HCT116 (cell line): Measurements from ENCODE around the gene DERL3. TPM values are rescaled to one million over a fixed set of nuclear protein-coding genes. Genes with fewer than 3 reads are reported as not detected.

Experiments
- ATAC-seq: fragments of 200-7000 bp; cut with Tn5 transposase; 2 replicates; pipeline ENCODE4 v1.9.1; 2020; ENCODE audit warnings: mild to moderate bottlenecking, moderate library complexity
- BruUV-seq: library from RNA; stranded (reverse); fragments of 400-500 nt; replicated peaks from 2 replicates; lab custom pipeline; 2021; lab: Mats Ljungman, UMichigan
- CTCF ChIA-PET: fragments of 300-600 bp; sonication (Branson Sonifier 250); formaldehyde crosslinking; loops from one replicate; lab custom pipeline; 2021; ENCODE audit warnings: antibody characterized with exemption; lab: Charles Lee
- POLR2A ChIA-PET: fragments of 300-600, 350-600 bp; sonication (Branson Sonifier 250); formaldehyde crosslinking; loops from one replicate; lab custom pipeline; 2021; ENCODE audit warnings: antibody characterized with exemption; lab: Charles Lee
- RAD21 ChIA-PET, 2 experiments: fragments of 300-600 bp; sonication (Branson Sonifier 250); formaldehyde crosslinking; loops; one replicate each; lab custom pipeline; 2023; ENCODE audit warnings: low total read pairs in 2 of 2; ENCODE audit not compliant: uncharacterized antibody in 2 of 2, unreplicated experiment in 2 of 2, low non-redundant PET in 1 of 2; lab: Charles Lee
- DNase-seq: peaks from one replicate; pipeline ENCODE4 v3.0.0-alpha.2; 2010; ENCODE audit warnings: low read depth, low spot score
- H2AFZ ChIP-seq: fragments of 200-600 bp; shearing (Covaris generic), sonication (generic); 2 replicates; pipeline ENCODE4 v1.6.1; 2017; ENCODE audit warnings: low read depth, mixed run types, mixed read lengths, antibody characterized with exemption, low read length; ENCODE audit not compliant: poor library complexity, severe bottlenecking
- H3K27ac ChIP-seq: 2 replicates; pipeline ENCODE4 v1.5.1; 2012; ENCODE audit warnings: low read depth, low read length
- H3K27me3 ChIP-seq: fragments of 200-600 bp; sonication (generic); 2 replicates; pipeline ENCODE4 v1.6.1; 2016; ENCODE audit warnings: mixed run types, low read length, mixed read lengths; ENCODE audit not compliant: insufficient read depth
- H3K36me3 ChIP-seq, 2 experiments: fragments of 200-500 bp in 1 of 2; fragments of 200-600 bp in 1 of 2; sonication (Bioruptor generic) in 1 of 2; sonication (generic) in 1 of 2; 2 replicates each; pipeline versions ENCODE4 v1.5.1 to v1.6.1; 2014 to 2016; ENCODE audit warnings: low read length in 2 of 2, inconsistent platforms in 1 of 2, mixed read lengths in 1 of 2, mixed run types in 1 of 2; ENCODE audit not compliant: insufficient read depth in 2 of 2, control insufficient read depth in 1 of 2
- H3K4me1 ChIP-seq, 2 experiments: fragments of 200-600 bp in 1 of 2; sonication (generic) in 1 of 2; 2 replicates each; pipeline versions ENCODE4 v1.5.1 to v1.6.1; 2012 to 2017; ENCODE audit warnings: low read length in 2 of 2, inconsistent platforms in 1 of 2, mild to moderate bottlenecking in 1 of 2, mixed read lengths in 1 of 2, mixed run types in 1 of 2, moderate library complexity in 1 of 2; ENCODE audit not compliant: insufficient read depth in 2 of 2, control insufficient read depth in 1 of 2
- H3K4me2 ChIP-seq: fragments of 200-600 bp; sonication (generic); 2 replicates; pipeline ENCODE4 v1.6.1; 2017; ENCODE audit warnings: mixed run types, low read length, mixed read lengths
- H3K4me3 ChIP-seq, 2 experiments: fragments of 200-600 bp in 1 of 2; sonication (generic) in 1 of 2; replicated peaks in 1 of 2; 2 replicates each; pipeline ENCODE4 v1.5.1; 2011 to 2016; ENCODE audit warnings: low read length in 2 of 2, control low read depth in 1 of 2, low read depth in 1 of 2, mild to moderate bottlenecking in 1 of 2, mixed read lengths in 1 of 2, mixed run types in 1 of 2
- H3K79me2 ChIP-seq: fragments of 200-600 bp; sonication (generic); 2 replicates; pipeline ENCODE4 v1.6.1; 2017; ENCODE audit warnings: mild to moderate bottlenecking, mixed run types, low read length, moderate library complexity, mixed read lengths; ENCODE audit not compliant: insufficient read depth
- H3K9ac ChIP-seq: fragments of 200-600 bp; sonication (generic); 2 replicates; pipeline ENCODE4 v1.6.1; 2016; ENCODE audit warnings: low read length, mixed read lengths
- H3K9me2 ChIP-seq: fragments of 200-600 bp; sonication (generic), shearing (Covaris generic); 2 replicates; pipeline ENCODE4 v1.6.1; 2017; ENCODE audit warnings: mixed run types, mild to moderate bottlenecking, moderate library complexity; ENCODE audit not compliant: insufficient read depth
- H3K9me3 ChIP-seq, 2 experiments: fragments of 200-500 bp in 1 of 2; fragments of 200-600 bp in 1 of 2; sonication (Bioruptor generic) in 1 of 2; sonication (generic) in 1 of 2; 2 replicates each; pipeline ENCODE4 v1.6.1; 2014 to 2017; ENCODE audit warnings: low read length in 2 of 2, mixed read lengths in 2 of 2, inconsistent platforms in 1 of 2, low read depth in 1 of 2, mild to moderate bottlenecking in 1 of 2, mixed run types in 1 of 2, moderate library complexity in 1 of 2; ENCODE audit not compliant: control insufficient read depth in 1 of 2, insufficient read depth in 1 of 2
- H4K20me1 ChIP-seq: fragments of 200-600 bp; sonication (generic), shearing (Covaris generic); 2 replicates; pipeline ENCODE4 v1.6.1; 2017; ENCODE audit warnings: mixed run types, mild to moderate bottlenecking, moderate library complexity; ENCODE audit not compliant: insufficient read depth
- CBX3 ChIP-seq: IDR thresholded peaks from 2 replicates; pipeline ENCODE4 v1.6.1; 2012; ENCODE audit warnings: low read depth
- CEBPB ChIP-seq: IDR thresholded peaks from 2 replicates; pipeline ENCODE4 v1.6.1; 2012; ENCODE audit warnings: low read depth
- CTCF ChIP-seq, 3 experiments: fragments of 200-600 bp in 1 of 3; sonication (generic) in 1 of 3; IDR thresholded peaks in 2 of 3; conservative IDR thresholded peaks in 1 of 3; 2 replicates each; pipeline ENCODE4 v1.5.1; 2012 to 2017; ENCODE audit warnings: low read depth in 2 of 3, low read length in 2 of 3, antibody characterized with exemption in 1 of 3, borderline replicate concordance in 1 of 3, control low read depth in 1 of 3, mild to moderate bottlenecking in 1 of 3, mixed read lengths in 1 of 3, mixed run types in 1 of 3, moderate library complexity in 1 of 3; ENCODE audit not compliant: insufficient read depth in 1 of 3
- EGR1 ChIP-seq: IDR thresholded peaks from 2 replicates; pipeline ENCODE4 v1.6.1; 2012; ENCODE audit warnings: low read depth
- ELF1 ChIP-seq: IDR thresholded peaks from 2 replicates; pipeline ENCODE4 v1.6.1; 2012; ENCODE audit warnings: low read depth, borderline replicate concordance
- EZH2phosphoT487 ChIP-seq: fragments of 200-600 bp; IDR thresholded peaks from 2 replicates; pipeline ENCODE4 v1.6.1; 2018; ENCODE audit warnings: antibody characterized with exemption, borderline replicate concordance
- FOSL1 ChIP-seq: IDR thresholded peaks from 2 replicates; pipeline ENCODE4 v1.6.1; 2012; ENCODE audit warnings: low read depth
- JUND ChIP-seq: IDR thresholded peaks from 2 replicates; pipeline ENCODE4 v1.6.1; 2012
- POLR2A ChIP-seq: IDR thresholded peaks from 2 replicates; pipeline ENCODE4 v1.7.0; 2011; ENCODE audit warnings: borderline replicate concordance; ENCODE audit not compliant: insufficient read depth, insufficient read length; ENCODE audit errors: extremely low read depth
- POLR2AphosphoS5 ChIP-seq: IDR thresholded peaks from 2 replicates; pipeline ENCODE4 v1.6.1; 2011; ENCODE audit warnings: mild to moderate bottlenecking, low read depth, low read length, moderate library complexity
- RAD21 ChIP-seq: IDR thresholded peaks from 2 replicates; pipeline ENCODE4 v1.6.1; 2012; ENCODE audit warnings: low read depth, mild to moderate bottlenecking
- REST ChIP-seq: IDR thresholded peaks from 2 replicates; pipeline ENCODE4 v1.6.1; 2012; ENCODE audit warnings: low read depth
- SIN3A ChIP-seq: IDR thresholded peaks from 2 replicates; pipeline ENCODE4 v1.6.1; 2012; ENCODE audit warnings: low read depth
- SRF ChIP-seq: IDR thresholded peaks from 2 replicates; pipeline ENCODE4 v1.6.1; 2012; ENCODE audit warnings: low read depth
- TCF7L2 ChIP-seq: IDR thresholded peaks from 2 replicates; pipeline ENCODE4 v1.7.0; 2011; ENCODE audit warnings: borderline replicate concordance, inconsistent platforms; ENCODE audit not compliant: insufficient read depth, insufficient read length; ENCODE audit errors: extremely low read depth
- YY1 ChIP-seq: IDR thresholded peaks from 2 replicates; pipeline ENCODE4 v1.6.1; 2011; ENCODE audit warnings: low read length, low read depth, moderate library complexity, mild to moderate bottlenecking; ENCODE audit not compliant: insufficient replicate concordance; ENCODE audit errors: extremely low read depth
- ZFX ChIP-seq: fragments of 450-650 bp; IDR thresholded peaks from 2 replicates; pipeline ENCODE4 v1.6.1; 2017
- ZNF274 ChIP-seq: fragments of 200-500 bp; sonication (Bioruptor generic); IDR thresholded peaks from 2 replicates; pipeline ENCODE4 v1.6.1; 2014; ENCODE audit warnings: mild to moderate bottlenecking, low read depth, low read length, inconsistent platforms
- intact Hi-C: fragments of 100-400 bp; cut with micrococcal nuclease; formaldehyde crosslinking; loops from 2 replicates; pipeline ENCODE4 v1.10.0; 2022
- total RNA-seq: library from RNA; stranded (reverse); gene quantifications from one replicate; pipeline ENCODE4 v1.2.1, GENCODE V29; 2021; ENCODE audit not compliant: unreplicated experiment
- TF ChIP-seq, protein P1 (sequence below): IDR thresholded peaks from 2 replicates; pipeline ENCODE4 v1.6.1; 2012
- TF ChIP-seq, protein P2 (sequence below): IDR thresholded peaks from 2 replicates; pipeline ENCODE4 v1.6.1; 2012

DERL3 gene
- total RNA-seq, 1 experiment from 2014 or later: not detected

DNA sequence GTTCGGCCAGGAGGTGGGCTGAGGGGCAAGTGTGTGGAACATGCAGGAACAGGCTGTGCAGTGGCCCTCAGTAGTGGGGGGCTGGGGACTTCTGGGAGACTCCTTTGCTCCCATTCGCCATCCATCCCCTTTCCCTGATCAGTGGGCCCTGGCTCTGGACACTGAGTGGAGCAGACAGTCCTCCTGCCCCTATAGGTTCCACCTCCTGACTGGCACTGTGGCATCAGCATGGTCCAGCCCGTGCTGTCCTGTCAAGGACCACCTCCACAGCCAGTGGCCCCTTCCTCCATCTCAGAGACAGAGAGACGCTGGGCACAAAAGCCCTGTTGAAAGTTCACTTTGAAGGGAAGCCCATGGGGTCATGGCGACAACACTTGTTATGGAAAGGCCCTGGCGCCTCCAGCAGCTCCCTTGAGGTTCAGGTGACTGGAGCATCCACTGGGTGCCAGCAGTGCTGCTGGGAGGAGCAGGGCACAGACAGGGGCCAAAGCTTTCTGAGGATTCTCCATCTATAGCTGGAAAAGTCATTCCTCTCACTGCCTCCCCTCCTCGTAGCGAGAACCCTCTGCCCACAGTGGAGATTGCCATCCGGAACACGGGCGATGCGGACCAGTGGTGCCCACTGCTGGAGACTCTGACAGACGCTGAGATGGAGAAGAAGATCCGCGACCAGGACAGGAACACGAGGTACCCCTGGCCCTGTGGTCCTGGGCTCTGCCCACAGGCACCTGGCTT, 5.6 kb downstream of the DERL3 start:
- Histone ChIP-seq H3K4me1 (no peaks in the 10 kb centered on the region), H3K27ac (no peak overlapping the region), H3K4me2 (no peak overlapping the region), H3K9me3 (no peaks in the 10 kb centered on the region), H3K9me2 (no peaks in the 10 kb centered on the region), H3K9ac (no peak overlapping the region), H3K79me2 (no peaks in the 10 kb centered on the region; the same call in 1 of the 2 replicates), H4K20me1 (no peaks in the 10 kb centered on the region), H2AFZ (no peak overlapping the region), H3K4me3 (no peak overlapping the region), H3K27me3 (no peaks in the 10 kb centered on the region), H3K36me3 (peaks cover 5 to 7% of the 10 kb centered on the region in 2 experiments; a peak in 3 of 4 replicates)
- ChIA-PET POLR2A (no interaction called here), RAD21 (no interaction called here), CTCF (no interaction called here)
- DNase-seq (no peak), ATAC-seq (no peak)
- BruUV-seq: no TSS peak
- intact Hi-C loops: no loop called here
- TF ChIP-seq ZFX (no peak), EGR1 (no peak), CEBPB (no peak), CTCF (IDR thresholded peaks at IDR 0.05 in 2 of 3, conservative IDR thresholded peaks at IDR 0.05 in 1 of 3; ENCODE audit: borderline replicate concordance in 1 of 3, insufficient read depth in 1 of 3, low read depth in 2 of 3, low read length in 2 of 3) (no peak), REST (no peak), TCF7L2 (no peak), RAD21 (no peak), EZH2phosphoT487 (no peak), ZNF274 (no peak), SIN3A (no peak), POLR2AphosphoS5 (no peak), CBX3 (no peak), ELF1 (no peak), SRF (no peak), FOSL1 (no peak), JUND (no peak), POLR2A (no peak), YY1 (no peak)
- TF ChIP-seq, protein P1, sequence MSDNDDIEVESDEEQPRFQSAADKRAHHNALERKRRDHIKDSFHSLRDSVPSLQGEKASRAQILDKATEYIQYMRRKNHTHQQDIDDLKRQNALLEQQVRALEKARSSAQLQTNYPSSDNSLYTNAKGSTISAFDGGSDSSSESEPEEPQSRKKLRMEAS: no peak
- TF ChIP-seq, protein P2, sequence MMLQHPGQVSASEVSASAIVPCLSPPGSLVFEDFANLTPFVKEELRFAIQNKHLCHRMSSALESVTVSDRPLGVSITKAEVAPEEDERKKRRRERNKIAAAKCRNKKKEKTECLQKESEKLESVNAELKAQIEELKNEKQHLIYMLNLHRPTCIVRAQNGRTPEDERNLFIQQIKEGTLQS: no peak
